H7 (cell line): ENCODE results near the gene ACY1. TPM values are rescaled to one million over a fixed set of nuclear protein-coding genes. Genes with fewer than 3 reads are reported as not detected.
"Not testable (repeated sequence)": the region's sequence is repeated elsewhere in the genome, so short reads cannot be mapped to it uniquely, and the experiment has no call there.

Experiments used
- DNase-seq: peaks from one replicate; pipeline ENCODE4 v3.0.0; 2012
- H3K27me3 ChIP-seq: 2 replicates; pipeline ENCODE4 v1.6.0; 2011; ENCODE audit warnings: mild to moderate bottlenecking, low read length; ENCODE audit not compliant: control insufficient read depth, insufficient read depth
- H3K36me3 ChIP-seq: replicated peaks from 2 replicates; pipeline ENCODE4 v1.5.1; 2011; ENCODE audit warnings: low read length; ENCODE audit not compliant: control insufficient read depth, insufficient read depth
- H3K4me3 ChIP-seq: 2 replicates; pipeline ENCODE4 v1.5.1; 2011; ENCODE audit warnings: low read depth, mild to moderate bottlenecking, control low read depth, low read length, moderate library complexity; ENCODE audit not compliant: insufficient read depth
- total RNA-seq: library from RNA; depleted of rRNA; stranded (reverse); fragments of >200 nt; shearing (Covaris generic); gene quantifications from 2 replicates; pipeline ENCODE4 v1.2.3, GENCODE V29; 2014

ACY1 gene
- total RNA-seq, 1 experiment from 2014 or later = 101 TPM

- Histone ChIP-seq H3K36me3 (no peaks in the 10 kb centered on the region; the same call in 1 of the 2 replicates), H3K4me3 (peak overlapping the region; percentile 67), H3K27me3 (no peaks in the 10 kb centered on the region)
- peak; percentile 93 for DNase-seq
These were observed 940 bp upstream of the ACY1 start for GRCh38 chr3:51982352-51982837.

GRCh38 chr3:51983578-51984268 lies 388 bp downstream of the ACY1 start:
- H3K36me3 ChIP-seq = no peaks in the 10 kb centered on the region; the same call in 1 of the 2 replicates
- peak; percentile 66 for DNase-seq
- H3K4me3 ChIP-seq = peak overlapping the region; percentile 67
- H3K27me3 ChIP-seq = no peaks in the 10 kb centered on the region

- DNase-seq = no peak
- peaks cover 2% of the 10 kb centered on the region; the same call in 1 of the 2 replicates for H3K36me3 ChIP-seq
- no peaks in the 10 kb centered on the region for H3K27me3 ChIP-seq
- no peak overlapping the region for H3K4me3 ChIP-seq
These were observed 923 bp downstream of the ACY1 start for GRCh38 chr3:51984269-51984647.

GRCh38 chr3:51985063-51985462 lies 1.7 kb downstream of the ACY1 start:
- H3K36me3 ChIP-seq = peaks cover 2% of the 10 kb centered on the region; the same call in 1 of the 2 replicates
- no peaks in the 10 kb centered on the region for H3K27me3 ChIP-seq
- H3K4me3 ChIP-seq = no peak overlapping the region
- no peak for DNase-seq

GRCh38 chr3:51986010-51986947 lies 2.9 kb downstream of the ACY1 start:
- no peaks in the 10 kb centered on the region for H3K27me3 ChIP-seq
- peaks cover 2% of the 10 kb centered on the region; the same call in 1 of the 2 replicates for H3K36me3 ChIP-seq
- H3K4me3 ChIP-seq = no peak overlapping the region
- DNase-seq = no peak

GRCh38 chr3:51987568-51987967 lies 4.2 kb downstream of the ACY1 start:
- H3K4me3 ChIP-seq = no peak overlapping the region
- no peaks in the 10 kb centered on the region for H3K27me3 ChIP-seq
- H3K36me3 ChIP-seq = peaks cover 2% of the 10 kb centered on the region
- DNase-seq = no peak

- peak; percentile 47 for DNase-seq
- Histone ChIP-seq H3K27me3 (no peaks in the 10 kb centered on the region), H3K4me3 (no peak overlapping the region), H3K36me3 (peaks cover 4% of the 10 kb centered on the region)
These were observed 5.2 kb downstream of the ACY1 start for GRCh38 chr3:51988286-51989146.

- peak; percentile 48 for DNase-seq
- H3K27me3 ChIP-seq, H3K4me3 ChIP-seq: not testable (repeated sequence)
- peaks cover 15% of the 10 kb centered on the region for H3K36me3 ChIP-seq
These were observed 7.2 kb downstream of the ACY1 start for GRCh38 chr3:51990501-51990971.

GRCh38 chr3:51992017-51992682 lies 8.8 kb downstream of the ACY1 start:
- peak; percentile 41 for DNase-seq
- peaks cover 15% of the 10 kb centered on the region for H3K36me3 ChIP-seq
- H3K4me3 ChIP-seq = no peak overlapping the region
- H3K27me3 ChIP-seq = no peaks in the 10 kb centered on the region

GRCh38 chr3:51993657-51994056 lies 10.3 kb downstream of the ACY1 start:
- not testable (repeated sequence) for DNase-seq, H3K4me3 ChIP-seq, H3K27me3 ChIP-seq
- H3K36me3 ChIP-seq = peaks cover 15% of the 10 kb centered on the region

GRCh38 chr3:51994530-51994929 lies 11.2 kb downstream of the ACY1 start:
- Histone ChIP-seq H3K27me3 (no peaks in the 10 kb centered on the region), H3K4me3 (peak overlapping the region; percentile 80), H3K36me3 (peaks cover 13% of the 10 kb centered on the region)
- DNase-seq = no peak

GRCh38 chr3:51995346-51996163 lies 12.2 kb downstream of the ACY1 start, which contains the start of gene RPL29:
Gene RPL29 (minus strand): TSS chr3:51995895. CDS start chr3:51995461, 434 bp downstream.
- peak; percentile 93 for DNase-seq
- H3K36me3 ChIP-seq = peaks cover 13% of the 10 kb centered on the region
- no peaks in the 10 kb centered on the region for H3K27me3 ChIP-seq
- peak within 1 kb of the TSS; percentile 80 for H3K4me3 ChIP-seq

GRCh38 chr3:51997172-51997571 lies 13.8 kb downstream of the ACY1 start:
- Histone ChIP-seq H3K4me3 (no peak overlapping the region), H3K36me3 (peaks cover 13% of the 10 kb centered on the region), H3K27me3 (no peaks in the 10 kb centered on the region)
- DNase-seq = no peak
